ENCODE measurements around the gene GPR141.

Gene GPR141

GRCh38 chr7:37674531-37674930 lies 9.0 kb upstream of the GPR141 start:
- Histone ChIP-seq H3K79me2 (ENCODE audit: insufficient read depth, low read length) (no peaks in the 10 kb centered on the region), H2AFZ (ENCODE audit: low read depth, low read length) (no peak overlapping the region), H4K20me1 (ENCODE audit: insufficient read depth, low read length) (no peaks in the 10 kb centered on the region), H3K27me3 (ENCODE audit: insufficient read depth, low read length, poor library complexity) (peaks cover 8% of the 10 kb centered on the region), H3K4me2 (ENCODE audit: insufficient read depth, low read length) (no peak overlapping the region), H3K36me3 (ENCODE audit: insufficient read depth, low read length) (no peaks in the 10 kb centered on the region), H3K9me3 (ENCODE audit: insufficient read depth, low read length, severe bottlenecking) (no peaks in the 10 kb centered on the region), H3K4me3 (ENCODE audit: low read depth in 1 of 2, low read length in 2 of 2) (no peak overlapping the region), H3K9ac (ENCODE audit: low read depth, low read length) (no peak overlapping the region), H3K27ac (ENCODE audit: low read length) (no peak overlapping the region), H3K4me1 (ENCODE audit: insufficient read depth, low read length) (no peaks in the 10 kb centered on the region)
- TF ChIP-seq CTCF (IDR thresholded peaks at IDR 0.05; ENCODE audit: borderline replicate concordance, extremely low read depth, low read length, poor library complexity, severe bottlenecking) (no peak), EZH2 (IDR thresholded peaks at IDR 0.05; ENCODE audit: borderline replicate concordance, low read depth, low read length, severe bottlenecking) (no peak)
- no peak for ATAC-seq (ENCODE audit: insufficient read depth, low read depth)
- DNase-seq = no peak

GRCh38 chr7:37675749-37676148 lies 7.8 kb upstream of the GPR141 start:
- no peaks in the 10 kb centered on the region for H3K4me1 ChIP-seq (ENCODE audit: insufficient read depth, low read length)
- no peak overlapping the region for H3K4me2 ChIP-seq (ENCODE audit: insufficient read depth, low read length)
- no peaks in the 10 kb centered on the region for H3K79me2 ChIP-seq (ENCODE audit: insufficient read depth, low read length)
- TF ChIP-seq CTCF (IDR thresholded peaks at IDR 0.05; ENCODE audit: borderline replicate concordance, extremely low read depth, low read length, poor library complexity, severe bottlenecking) (no peak), EZH2 (IDR thresholded peaks at IDR 0.05; ENCODE audit: borderline replicate concordance, low read depth, low read length, severe bottlenecking) (no peak)
- H3K9me3 ChIP-seq (ENCODE audit: insufficient read depth, low read length, severe bottlenecking) = no peaks in the 10 kb centered on the region
- peaks cover 12% of the 10 kb centered on the region for H3K27me3 ChIP-seq (ENCODE audit: insufficient read depth, low read length, poor library complexity)
- no peak overlapping the region for H3K27ac ChIP-seq (ENCODE audit: low read length)
- no peak for DNase-seq
- no peaks in the 10 kb centered on the region for H4K20me1 ChIP-seq (ENCODE audit: insufficient read depth, low read length)
- no peak overlapping the region for H2AFZ ChIP-seq (ENCODE audit: low read depth, low read length)
- H3K4me3 ChIP-seq (ENCODE audit: low read depth in 1 of 2, low read length in 2 of 2) = no peak overlapping the region
- no peak for ATAC-seq (ENCODE audit: insufficient read depth, low read depth)
- H3K36me3 ChIP-seq (ENCODE audit: insufficient read depth, low read length) = no peaks in the 10 kb centered on the region
- no peak overlapping the region for H3K9ac ChIP-seq (ENCODE audit: low read depth, low read length)

GRCh38 chr7:37684927-37685326 lies 1.4 kb downstream of the GPR141 start:
- H3K27me3 ChIP-seq (ENCODE audit: insufficient read depth, low read length, poor library complexity) = peaks cover 3% of the 10 kb centered on the region
- ATAC-seq (ENCODE audit: insufficient read depth, low read depth) (no peak), DNase-seq (no peak)
- H3K4me2 ChIP-seq (ENCODE audit: insufficient read depth, low read length) = no peak overlapping the region
- no peak overlapping the region for H3K4me3 ChIP-seq (ENCODE audit: low read depth in 1 of 2, low read length in 2 of 2)
- no peaks in the 10 kb centered on the region for H3K36me3 ChIP-seq (ENCODE audit: insufficient read depth, low read length)
- TF ChIP-seq CTCF (IDR thresholded peaks at IDR 0.05; ENCODE audit: borderline replicate concordance, extremely low read depth, low read length, poor library complexity, severe bottlenecking) = no peak
- no peak for TF ChIP-seq EZH2 (IDR thresholded peaks at IDR 0.05; ENCODE audit: borderline replicate concordance, low read depth, low read length, severe bottlenecking)
- H4K20me1 ChIP-seq (ENCODE audit: insufficient read depth, low read length) = no peaks in the 10 kb centered on the region
- no peaks in the 10 kb centered on the region for H3K79me2 ChIP-seq (ENCODE audit: insufficient read depth, low read length)
- H2AFZ ChIP-seq (ENCODE audit: low read depth, low read length) = no peak overlapping the region
- H3K4me1 ChIP-seq (ENCODE audit: insufficient read depth, low read length) = no peaks in the 10 kb centered on the region
- no peak overlapping the region for H3K27ac ChIP-seq (ENCODE audit: low read length)
- no peaks in the 10 kb centered on the region for H3K9me3 ChIP-seq (ENCODE audit: insufficient read depth, low read length, severe bottlenecking)
- no peak overlapping the region for H3K9ac ChIP-seq (ENCODE audit: low read depth, low read length)

All from DND-41 (cell line).